Measurements from ENCODE around the gene RPS6KC1. TPM values are rescaled to one million over a fixed set of nuclear protein-coding genes. Genes with fewer than 3 reads are reported as not detected.

RPS6KC1 gene
- total and polyA plus RNA-seq, 5 donors from 2014 or later, result 3.4 to 11.1 (median 6.1) TPM

- Mint-ChIP-seq H3K9me3 (no peaks in the 10 kb centered on the region), H3K4me3 (no peak overlapping the region)
Measured at GRCh38 chr1:213124590-213124989, 73.5 kb downstream of the RPS6KC1 start.

GRCh38 chr1:213125643-213126042, 74.6 kb downstream of the RPS6KC1 start:
- no peak overlapping the region for H3K27ac ChIP-seq (ENCODE audit: insufficient read depth, low read length, poor library complexity, severe bottlenecking)
- no peaks in the 10 kb centered on the region for H3K27me3 ChIP-seq (ENCODE audit: control insufficient read depth, insufficient read depth, low read length)
- H3K36me3 ChIP-seq (ENCODE audit: control insufficient read depth, insufficient read depth, low read length), result no peaks in the 10 kb centered on the region
- DNase-seq (no peak), ATAC-seq (ENCODE audit: low read depth in 2 of 2) (no peak)
- no peaks in the 10 kb centered on the region for H3K27me3 Mint-ChIP-seq
- H3K4me3 Mint-ChIP-seq, result no peak overlapping the region
- no peak overlapping the region for H3K27ac Mint-ChIP-seq
- no peaks in the 10 kb centered on the region for H3K4me1 ChIP-seq (ENCODE audit: control insufficient read depth, insufficient read depth, low read length, poor library complexity, severe bottlenecking)
- H3K4me1 Mint-ChIP-seq, result peaks cover 0 to 10% (median 4%) of the 10 kb centered on the region in 4 donors
- no peaks in the 10 kb centered on the region for H3K9me3 ChIP-seq (ENCODE audit: control insufficient read depth in 2 of 2, low read length in 2 of 2)
- H3K9me3 Mint-ChIP-seq, result no peaks in the 10 kb centered on the region
- H3K4me3 ChIP-seq (ENCODE audit: low read depth, low read length), result no peak overlapping the region
- peaks cover 3% of the 10 kb centered on the region for H3K36me3 Mint-ChIP-seq

More at GRCh38 chr1:213124590-213124989, 73.5 kb downstream of the RPS6KC1 start:
- no peaks in the 10 kb centered on the region for H3K9me3 ChIP-seq (ENCODE audit: control insufficient read depth in 2 of 2, low read length in 2 of 2)
- H3K4me1 Mint-ChIP-seq, result peaks cover 0 to 10% (median 6%) of the 10 kb centered on the region in 4 donors
- H3K27me3 ChIP-seq (ENCODE audit: control insufficient read depth, insufficient read depth, low read length), result no peaks in the 10 kb centered on the region
- no peaks in the 10 kb centered on the region for H3K4me1 ChIP-seq (ENCODE audit: control insufficient read depth, insufficient read depth, low read length, poor library complexity, severe bottlenecking)
- H3K27ac ChIP-seq (ENCODE audit: insufficient read depth, low read length, poor library complexity, severe bottlenecking), result no peak overlapping the region
- H3K27me3 Mint-ChIP-seq, result no peaks in the 10 kb centered on the region
- no peaks in the 10 kb centered on the region for H3K36me3 ChIP-seq (ENCODE audit: control insufficient read depth, insufficient read depth, low read length)
- H3K36me3 Mint-ChIP-seq, result peaks cover 3% of the 10 kb centered on the region
- H3K4me3 ChIP-seq (ENCODE audit: low read depth, low read length), result no peak overlapping the region
- DNase-seq (no peak), ATAC-seq (ENCODE audit: low read depth in 2 of 2) (no peak)
- H3K27ac Mint-ChIP-seq, result no peak overlapping the region

GRCh38 chr1:213127074-213127473, 76.0 kb downstream of the RPS6KC1 start:
- H3K27ac ChIP-seq (ENCODE audit: insufficient read depth, low read length, poor library complexity, severe bottlenecking), result no peak overlapping the region
- no peaks in the 10 kb centered on the region for H3K36me3 ChIP-seq (ENCODE audit: control insufficient read depth, insufficient read depth, low read length)
- no peak overlapping the region for H3K4me3 Mint-ChIP-seq
- no peaks in the 10 kb centered on the region for H3K9me3 ChIP-seq (ENCODE audit: control insufficient read depth in 2 of 2, low read length in 2 of 2)
- peak overlapping the region in 1 of 3 donors; percentile 47 for H3K27ac Mint-ChIP-seq
- peaks cover 0 to 8% (median 2%) of the 10 kb centered on the region in 4 donors for H3K4me1 Mint-ChIP-seq
- DNase-seq, result no peak
- H3K4me3 ChIP-seq (ENCODE audit: low read depth, low read length), result no peak overlapping the region
- H3K36me3 Mint-ChIP-seq, result peaks cover 3% of the 10 kb centered on the region
- ATAC-seq (ENCODE audit: low read depth in 2 of 2), result no peak
- no peaks in the 10 kb centered on the region for H3K27me3 Mint-ChIP-seq
- H3K27me3 ChIP-seq (ENCODE audit: control insufficient read depth, insufficient read depth, low read length), result no peaks in the 10 kb centered on the region
- H3K9me3 Mint-ChIP-seq, result no peaks in the 10 kb centered on the region
- no peaks in the 10 kb centered on the region for H3K4me1 ChIP-seq (ENCODE audit: control insufficient read depth, insufficient read depth, low read length, poor library complexity, severe bottlenecking)

- DNase-seq (no peak), ATAC-seq (ENCODE audit: low read depth in 2 of 2) (no peak)
- Mint-ChIP-seq H3K4me3 (no peak overlapping the region), H3K9me3 (no peaks in the 10 kb centered on the region), H3K4me1 (peaks cover 0 to 4% (median 2%) of the 10 kb centered on the region in 4 donors), H3K27me3 (no peaks in the 10 kb centered on the region), H3K27ac (no peak overlapping the region), H3K36me3 (no peaks in the 10 kb centered on the region)
- Histone ChIP-seq H3K9me3 (ENCODE audit: control insufficient read depth in 2 of 2, low read length in 2 of 2) (no peaks in the 10 kb centered on the region), H3K27ac (ENCODE audit: insufficient read depth, low read length, poor library complexity, severe bottlenecking) (no peak overlapping the region), H3K4me3 (ENCODE audit: low read depth, low read length) (no peak overlapping the region), H3K4me1 (ENCODE audit: control insufficient read depth, insufficient read depth, low read length, poor library complexity, severe bottlenecking) (no peaks in the 10 kb centered on the region), H3K36me3 (ENCODE audit: control insufficient read depth, insufficient read depth, low read length) (no peaks in the 10 kb centered on the region), H3K27me3 (ENCODE audit: control insufficient read depth, insufficient read depth, low read length) (no peaks in the 10 kb centered on the region)
Measured at GRCh38 chr1:213131851-213132655, 81.0 kb downstream of the RPS6KC1 start.

- Histone ChIP-seq H3K9me3 (ENCODE audit: control insufficient read depth in 2 of 2, low read length in 2 of 2) (no peaks in the 10 kb centered on the region), H3K4me3 (ENCODE audit: low read depth, low read length) (no peak overlapping the region), H3K27ac (ENCODE audit: insufficient read depth, low read length, poor library complexity, severe bottlenecking) (no peak overlapping the region), H3K4me1 (ENCODE audit: control insufficient read depth, insufficient read depth, low read length, poor library complexity, severe bottlenecking) (no peaks in the 10 kb centered on the region), H3K27me3 (ENCODE audit: control insufficient read depth, insufficient read depth, low read length) (no peaks in the 10 kb centered on the region), H3K36me3 (ENCODE audit: control insufficient read depth, insufficient read depth, low read length) (no peaks in the 10 kb centered on the region)
- peaks cover 24% of the 10 kb centered on the region for H3K36me3 Mint-ChIP-seq
- DNase-seq, result no peak
- peaks cover 4 to 14% (median 9%) of the 10 kb centered on the region in 4 donors for H3K4me1 Mint-ChIP-seq
- H3K4me3 Mint-ChIP-seq, result no peak overlapping the region
- ATAC-seq (ENCODE audit: low read depth in 2 of 2), result no peak
- H3K27me3 Mint-ChIP-seq, result no peaks in the 10 kb centered on the region
- H3K27ac Mint-ChIP-seq, result no peak overlapping the region
- H3K9me3 Mint-ChIP-seq, result peaks cover 0 to 5% (median 0%) of the 10 kb centered on the region in 7 donors
Measured at GRCh38 chr1:213135572-213135971, 84.5 kb downstream of the RPS6KC1 start.

GRCh38 chr1:213136190-213136917, 85.3 kb downstream of the RPS6KC1 start:
- no peaks in the 10 kb centered on the region for H3K9me3 ChIP-seq (ENCODE audit: control insufficient read depth in 2 of 2, low read length in 2 of 2)
- Mint-ChIP-seq H3K9me3 (peaks cover 0 to 5% (median 0%) of the 10 kb centered on the region in 7 donors), H3K27me3 (no peaks in the 10 kb centered on the region), H3K36me3 (peaks cover 24% of the 10 kb centered on the region), H3K4me1 (peaks cover 4 to 16% (median 11%) of the 10 kb centered on the region in 4 donors), H3K27ac (no peak overlapping the region), H3K4me3 (no peak overlapping the region)
- H3K27ac ChIP-seq (ENCODE audit: insufficient read depth, low read length, poor library complexity, severe bottlenecking), result no peak overlapping the region
- no peak for DNase-seq
- H3K4me3 ChIP-seq (ENCODE audit: low read depth, low read length), result no peak overlapping the region
- H3K36me3 ChIP-seq (ENCODE audit: control insufficient read depth, insufficient read depth, low read length), result no peaks in the 10 kb centered on the region
- H3K4me1 ChIP-seq (ENCODE audit: control insufficient read depth, insufficient read depth, low read length, poor library complexity, severe bottlenecking), result no peaks in the 10 kb centered on the region
- no peak for ATAC-seq (ENCODE audit: low read depth in 2 of 2)
- H3K27me3 ChIP-seq (ENCODE audit: control insufficient read depth, insufficient read depth, low read length), result no peaks in the 10 kb centered on the region

- Mint-ChIP-seq H3K9me3 (peaks cover 0 to 5% (median 0%) of the 10 kb centered on the region in 7 donors), H3K4me3 (no peak overlapping the region), H3K36me3 (peaks cover 37% of the 10 kb centered on the region), H3K4me1 (peaks cover 8 to 25% (median 15%) of the 10 kb centered on the region in 4 donors), H3K27ac (no peak overlapping the region), H3K27me3 (no peaks in the 10 kb centered on the region)
- DNase-seq (no peak), ATAC-seq (ENCODE audit: low read depth in 2 of 2) (no peak)
- Histone ChIP-seq H3K27me3 (ENCODE audit: control insufficient read depth, insufficient read depth, low read length) (no peaks in the 10 kb centered on the region), H3K4me1 (ENCODE audit: control insufficient read depth, insufficient read depth, low read length, poor library complexity, severe bottlenecking) (no peaks in the 10 kb centered on the region), H3K4me3 (ENCODE audit: low read depth, low read length) (no peak overlapping the region), H3K36me3 (ENCODE audit: control insufficient read depth, insufficient read depth, low read length) (no peaks in the 10 kb centered on the region), H3K27ac (ENCODE audit: insufficient read depth, low read length, poor library complexity, severe bottlenecking) (no peak overlapping the region), H3K9me3 (ENCODE audit: control insufficient read depth in 2 of 2, low read length in 2 of 2) (no peaks in the 10 kb centered on the region)
Measured at GRCh38 chr1:213138391-213138790, 87.3 kb downstream of the RPS6KC1 start.
